GM19239 (cell line): ENCODE data around the gene C19orf85.

ENCODE experiments used
- DNase-seq: peaks from one replicate; pipeline ENCODE4 v3.0.0; 2011; ENCODE audit warnings: low spot score; ENCODE audit not compliant: insufficient read length
- FAIRE-seq: peaks from 2 replicates; lab custom pipeline; 2011; peaks lifted over from hg19 to GRCh38; lab: Jason Lieb, UNC

C19orf85 gene

DNA sequence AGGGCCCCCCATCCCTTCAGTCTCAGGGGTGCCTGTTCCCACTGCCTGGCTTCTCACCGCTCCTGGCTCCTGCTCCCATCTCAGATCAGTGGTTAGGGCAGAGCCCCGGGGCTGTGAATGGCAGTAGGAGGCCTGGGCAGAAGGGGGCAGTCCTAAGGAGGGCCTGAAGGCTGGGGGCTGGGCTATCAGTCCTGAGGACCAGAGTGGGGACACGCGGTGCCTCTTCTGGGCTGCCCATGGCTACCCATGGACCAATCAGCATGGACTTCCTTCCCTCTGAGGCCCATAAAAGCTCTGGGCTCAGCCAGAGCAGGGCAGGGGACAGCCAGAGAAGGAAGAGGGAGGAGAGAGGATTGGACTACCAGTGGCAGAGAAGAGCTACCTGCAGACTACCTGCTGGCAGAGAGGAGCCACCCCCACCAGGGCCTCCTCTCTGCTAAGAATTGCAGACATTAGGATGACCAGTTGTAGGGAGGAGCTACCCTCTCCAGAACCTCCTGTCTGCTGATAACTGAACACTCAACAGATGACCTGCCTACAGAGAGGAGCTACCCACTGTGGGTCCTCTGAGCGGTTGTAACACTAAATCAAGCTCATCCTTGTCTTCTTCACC, 44.8 kb downstream of the C19orf85 start:
- FAIRE-seq (no peak), DNase-seq (no peak)

DNA sequence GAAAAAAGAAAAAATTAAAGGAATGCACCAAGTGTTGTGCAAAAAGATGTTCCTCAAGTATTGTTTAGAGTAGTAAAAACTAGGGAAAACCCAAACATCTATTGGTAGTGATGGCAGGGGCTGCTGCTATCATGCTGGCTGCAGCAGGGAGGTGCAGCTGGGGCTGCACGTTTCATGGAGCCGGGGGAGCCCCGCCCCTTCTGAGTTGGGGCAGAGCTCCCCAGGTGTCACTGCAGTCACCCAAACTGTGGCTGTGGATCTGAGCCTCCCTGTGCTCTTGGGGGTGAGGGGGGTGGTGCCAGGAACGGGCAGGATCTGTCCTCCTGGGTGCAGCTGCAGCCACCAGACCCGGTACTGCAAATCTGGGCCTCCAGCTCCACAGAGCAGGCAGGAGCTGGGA, 45.4 kb downstream of the C19orf85 start:
- FAIRE-seq: no peak
- no peak for DNase-seq

- FAIRE-seq: peak; percentile 54
- no peak for DNase-seq
Observed at GRCh38 chr19:55418185-55418584, 46.4 kb downstream of the C19orf85 start.
